A549 (cell line): ENCODE data around the gene CDA.
"Not testable (repeated sequence)": the region's sequence is repeated elsewhere in the genome, so short reads cannot be mapped to it uniquely, and the experiment has no call there.

Experiments used
- CTCF ChIP-seq: fragments of >200 bp; sonication (Bioruptor Twin); formaldehyde crosslinking; IDR thresholded peaks from 3 replicates; pipeline ENCODE4 v1.5.1; 2016
- KDM5A ChIP-seq: fragments of 200-600 bp; sonication (generic); IDR thresholded peaks from 2 replicates; pipeline ENCODE4 v1.6.1; 2016; ENCODE audit warnings: antibody characterized with exemption, mild to moderate bottlenecking

- TF ChIP-seq CTCF, KDM5A: not testable (repeated sequence)
Observed at GRCh38 chr1:20606801-20607570, 18.1 kb downstream of the CDA start.
